Measurements from ENCODE around the gene UTY.

GRCh38 chrY:13345549-13345948, 134.3 kb downstream of the UTY start:
- TF ChIP-seq CTCF (conservative IDR thresholded peaks at IDR 0.05; ENCODE audit: low read length), result no peak
- TF ChIP-seq EZH2phosphoT487 (IDR thresholded peaks at IDR 0.05; ENCODE audit: borderline replicate concordance, low read depth, low read length), result no peak

All from OCI-LY7 (cell line).